Measurements from ENCODE around the gene KIAA1671. TPM values are rescaled to one million over a fixed set of nuclear protein-coding genes. Genes with fewer than 3 reads are reported as not detected.
"Not testable (repeated sequence)": the region's sequence is repeated elsewhere in the genome, so short reads cannot be mapped to it uniquely, and the experiment has no call there.

The KIAA1671 gene
- total and polyA plus RNA-seq, 2 donors = 4.1 to 8.0 TPM

GRCh38 chr22:25199731-25200520 is 247.4 kb downstream of the KIAA1671 start, which contains the start of gene CRYBB3:
Gene CRYBB3, plus strand, starts transcription at chr22:25199858. Its CDS starts 1,539 bp downstream, at chr22:25201397.
- H3K4me3 ChIP-seq (ENCODE audit: low read length in 2 of 2) = no peak within 1 kb of the TSS
- no peaks in the 10 kb centered on the region for H3K27me3 ChIP-seq (ENCODE audit: control insufficient read depth in 2 of 2, insufficient read depth in 1 of 2, low read length in 1 of 2)
- DNase-seq (ENCODE audit: low read depth in 6 of 9, low spot score in 9 of 9) = no peak
- no peak within 1 kb of the TSS for H3K27ac ChIP-seq (ENCODE audit: low read depth in 1 of 2, low read length in 1 of 2)
- H3K9me3 ChIP-seq (ENCODE audit: control insufficient read depth in 2 of 2, insufficient read depth in 1 of 2, low read length in 1 of 2) = no peaks in the 10 kb centered on the region
- 90% methylated on average over 17 of the region's 17 CpGs for whole genome bisulfite sequencing
- peaks cover 0 to 7% of the 10 kb centered on the region in 2 donors for H3K36me3 ChIP-seq (ENCODE audit: control insufficient read depth in 2 of 2, insufficient read depth in 2 of 2, low read length in 1 of 2)
- H3K4me1 ChIP-seq (ENCODE audit: control insufficient read depth in 2 of 2, insufficient read depth in 2 of 2, low read length in 2 of 2) = no peaks in the 10 kb centered on the region

DNA sequence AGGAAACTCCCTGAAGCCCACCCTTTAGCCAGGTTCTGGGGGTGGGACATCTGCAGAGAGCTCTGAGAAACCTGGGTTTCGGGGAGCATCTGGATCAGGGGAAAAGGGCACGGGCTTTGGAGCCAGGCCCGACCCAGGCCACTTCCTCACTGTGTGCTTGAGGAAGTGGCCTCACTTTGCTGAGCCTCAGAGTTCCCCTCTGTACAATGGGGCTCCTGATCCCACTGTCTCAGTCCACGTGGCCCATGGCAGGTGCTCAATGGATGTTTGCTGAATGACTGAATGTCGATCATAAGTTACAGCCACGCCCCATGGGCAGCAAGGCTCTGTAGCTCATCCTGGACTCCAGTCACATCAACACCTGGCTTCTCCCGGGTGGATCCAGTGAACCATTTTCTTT is 248.5 kb downstream of the KIAA1671 start:
- Histone ChIP-seq H3K4me3 (ENCODE audit: low read length in 2 of 2) (no peak overlapping the region), H3K27ac (ENCODE audit: low read depth in 1 of 2, low read length in 1 of 2) (no peak overlapping the region), H3K4me1 (ENCODE audit: control insufficient read depth in 2 of 2, insufficient read depth in 2 of 2, low read length in 2 of 2) (no peaks in the 10 kb centered on the region), H3K27me3 (ENCODE audit: control insufficient read depth in 2 of 2, insufficient read depth in 1 of 2, low read length in 1 of 2) (no peaks in the 10 kb centered on the region), H3K36me3 (ENCODE audit: control insufficient read depth in 2 of 2, insufficient read depth in 2 of 2, low read length in 1 of 2) (peaks cover 0 to 7% of the 10 kb centered on the region in 2 donors), H3K9me3 (ENCODE audit: control insufficient read depth in 2 of 2, insufficient read depth in 1 of 2, low read length in 1 of 2) (no peaks in the 10 kb centered on the region)
- 81% methylated on average over 7 of the region's 7 CpGs for WGBS
- no peak for DNase-seq (ENCODE audit: low read depth in 6 of 9, low spot score in 9 of 9)

GRCh38 chr22:25201557-25202273 is 249.2 kb downstream of the KIAA1671 start:
- DNase-seq (ENCODE audit: low read depth in 6 of 9, low spot score in 9 of 9) = no peak
- H3K27me3 ChIP-seq (ENCODE audit: control insufficient read depth in 2 of 2, insufficient read depth in 1 of 2, low read length in 1 of 2) = no peaks in the 10 kb centered on the region
- no peaks in the 10 kb centered on the region for H3K9me3 ChIP-seq (ENCODE audit: control insufficient read depth in 2 of 2, insufficient read depth in 1 of 2, low read length in 1 of 2)
- H3K4me1 ChIP-seq (ENCODE audit: control insufficient read depth in 2 of 2, insufficient read depth in 2 of 2, low read length in 2 of 2) = no peaks in the 10 kb centered on the region
- 72% methylated on average over 10 of the region's 10 CpGs for WGBS
- no peak overlapping the region for H3K4me3 ChIP-seq (ENCODE audit: low read length in 2 of 2)
- no peak overlapping the region for H3K27ac ChIP-seq (ENCODE audit: low read depth in 1 of 2, low read length in 1 of 2)
- H3K36me3 ChIP-seq (ENCODE audit: control insufficient read depth in 2 of 2, insufficient read depth in 2 of 2, low read length in 1 of 2) = peaks cover 0 to 4% of the 10 kb centered on the region in 2 donors

GRCh38 chr22:25202290-25202921 is 249.9 kb downstream of the KIAA1671 start:
- peak; percentile 3 to 57 (median 22) for DNase-seq (ENCODE audit: low read depth in 6 of 9, low spot score in 9 of 9)
- no peak overlapping the region for H3K4me3 ChIP-seq (ENCODE audit: low read length in 2 of 2)
- WGBS = 59% methylated on average over 15 of the region's 15 CpGs
- H3K36me3 ChIP-seq (ENCODE audit: control insufficient read depth in 2 of 2, insufficient read depth in 2 of 2, low read length in 1 of 2) = peaks cover 0 to 4% of the 10 kb centered on the region in 2 donors
- no peaks in the 10 kb centered on the region for H3K27me3 ChIP-seq (ENCODE audit: control insufficient read depth in 2 of 2, insufficient read depth in 1 of 2, low read length in 1 of 2)
- H3K4me1 ChIP-seq (ENCODE audit: control insufficient read depth in 2 of 2, insufficient read depth in 2 of 2, low read length in 2 of 2) = no peaks in the 10 kb centered on the region
- H3K27ac ChIP-seq (ENCODE audit: low read depth in 1 of 2, low read length in 1 of 2) = no peak overlapping the region
- no peaks in the 10 kb centered on the region for H3K9me3 ChIP-seq (ENCODE audit: control insufficient read depth in 2 of 2, insufficient read depth in 1 of 2, low read length in 1 of 2)

DNA sequence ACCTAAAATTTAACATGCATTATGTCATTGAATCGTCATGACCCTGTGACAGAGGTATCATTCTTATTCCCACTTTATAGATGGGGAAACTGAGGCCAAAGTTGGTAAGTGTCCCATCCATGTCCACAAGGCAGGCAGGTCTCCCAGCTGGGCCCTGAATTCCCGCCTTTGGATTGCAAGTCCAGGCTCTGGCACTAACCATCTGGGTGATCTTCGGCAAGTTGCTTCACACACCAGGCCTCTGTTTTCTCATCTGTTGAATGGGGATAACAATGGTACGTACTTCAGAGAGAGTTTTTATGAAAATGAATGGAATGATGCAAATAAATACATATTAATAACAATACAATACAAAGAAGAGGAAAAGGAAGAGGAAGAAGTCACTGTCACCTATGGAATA is 250.6 kb downstream of the KIAA1671 start:
- no peaks in the 10 kb centered on the region for H3K9me3 ChIP-seq (ENCODE audit: control insufficient read depth in 2 of 2, insufficient read depth in 1 of 2, low read length in 1 of 2)
- no peak for DNase-seq (ENCODE audit: low read depth in 6 of 9, low spot score in 9 of 9)
- no peak overlapping the region for H3K4me3 ChIP-seq (ENCODE audit: low read length in 2 of 2)
- no peak overlapping the region for H3K27ac ChIP-seq (ENCODE audit: low read depth in 1 of 2, low read length in 1 of 2)
- WGBS = 94% methylated on average over 4 of the region's 4 CpGs
- H3K27me3 ChIP-seq (ENCODE audit: control insufficient read depth in 2 of 2, insufficient read depth in 1 of 2, low read length in 1 of 2) = no peaks in the 10 kb centered on the region
- no peaks in the 10 kb centered on the region for H3K4me1 ChIP-seq (ENCODE audit: control insufficient read depth in 2 of 2, insufficient read depth in 2 of 2, low read length in 2 of 2)
- peaks cover 0 to under 1% of the 10 kb centered on the region in 2 donors for H3K36me3 ChIP-seq (ENCODE audit: control insufficient read depth in 2 of 2, insufficient read depth in 2 of 2, low read length in 1 of 2)

DNA sequence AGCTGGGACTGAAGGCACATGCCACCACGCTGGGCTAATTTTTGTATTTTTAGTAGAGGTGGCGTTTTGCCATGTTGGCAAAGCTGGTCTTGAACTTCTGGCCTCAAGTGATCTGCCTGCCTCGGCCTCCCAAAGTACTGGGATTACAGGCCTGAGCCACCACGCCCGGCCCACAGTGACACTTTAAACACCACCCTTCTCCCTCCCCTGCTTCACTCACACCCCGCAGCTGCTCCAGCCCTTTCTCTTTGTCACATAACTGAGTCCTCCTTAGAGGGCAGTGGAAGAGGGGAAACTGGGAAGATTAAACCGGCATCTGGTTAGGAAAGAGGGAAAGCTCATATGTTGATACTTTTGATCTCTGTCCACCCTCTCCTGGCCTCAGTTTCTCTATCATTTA is 252.0 kb downstream of the KIAA1671 start:
- 97% methylated on average over 7 of the region's 7 CpGs for WGBS
- H3K27ac ChIP-seq (ENCODE audit: low read depth in 1 of 2, low read length in 1 of 2); H3K4me3 ChIP-seq (ENCODE audit: low read length in 2 of 2); H3K36me3 ChIP-seq (ENCODE audit: control insufficient read depth in 2 of 2, insufficient read depth in 2 of 2, low read length in 1 of 2); DNase-seq (ENCODE audit: low read depth in 6 of 9, low spot score in 9 of 9); H3K27me3 ChIP-seq (ENCODE audit: control insufficient read depth in 2 of 2, insufficient read depth in 1 of 2, low read length in 1 of 2); H3K4me1 ChIP-seq (ENCODE audit: control insufficient read depth in 2 of 2, insufficient read depth in 2 of 2, low read length in 2 of 2); H3K9me3 ChIP-seq (ENCODE audit: control insufficient read depth in 2 of 2, insufficient read depth in 1 of 2, low read length in 1 of 2): not testable (repeated sequence)

- Histone ChIP-seq H3K9me3 (ENCODE audit: control insufficient read depth in 2 of 2, insufficient read depth in 1 of 2, low read length in 1 of 2) (no peaks in the 10 kb centered on the region), H3K36me3 (ENCODE audit: control insufficient read depth in 2 of 2, insufficient read depth in 2 of 2, low read length in 1 of 2) (no peaks in the 10 kb centered on the region), H3K27ac (ENCODE audit: low read depth in 1 of 2, low read length in 1 of 2) (no peak overlapping the region), H3K4me3 (ENCODE audit: low read length in 2 of 2) (no peak overlapping the region), H3K4me1 (ENCODE audit: control insufficient read depth in 2 of 2, insufficient read depth in 2 of 2, low read length in 2 of 2) (no peaks in the 10 kb centered on the region), H3K27me3 (ENCODE audit: control insufficient read depth in 2 of 2, insufficient read depth in 1 of 2, low read length in 1 of 2) (no peaks in the 10 kb centered on the region)
- no peak for DNase-seq (ENCODE audit: low read depth in 6 of 9, low spot score in 9 of 9)
- WGBS = 97% methylated on average over 1 of the region's 1 CpG
These were observed 253.3 kb downstream of the KIAA1671 start for GRCh38 chr22:25205847-25206246.

GRCh38 chr22:25206998-25207397 is 254.5 kb downstream of the KIAA1671 start:
- WGBS = 94% methylated on average over 21 of the region's 21 CpGs
- no peaks in the 10 kb centered on the region for H3K4me1 ChIP-seq (ENCODE audit: control insufficient read depth in 2 of 2, insufficient read depth in 2 of 2, low read length in 2 of 2)
- no peaks in the 10 kb centered on the region for H3K27me3 ChIP-seq (ENCODE audit: control insufficient read depth in 2 of 2, insufficient read depth in 1 of 2, low read length in 1 of 2)
- H3K4me3 ChIP-seq (ENCODE audit: low read length in 2 of 2) = no peak overlapping the region
- no peaks in the 10 kb centered on the region for H3K9me3 ChIP-seq (ENCODE audit: control insufficient read depth in 2 of 2, insufficient read depth in 1 of 2, low read length in 1 of 2)
- H3K36me3 ChIP-seq (ENCODE audit: control insufficient read depth in 2 of 2, insufficient read depth in 2 of 2, low read length in 1 of 2) = no peaks in the 10 kb centered on the region
- no peak for DNase-seq (ENCODE audit: low read depth in 6 of 9, low spot score in 9 of 9)
- no peak overlapping the region for H3K27ac ChIP-seq (ENCODE audit: low read depth in 1 of 2, low read length in 1 of 2)

Data from thymus (tissue), 11 donors.